Renal cortex interstitium (tissue), 11 donors: Measurements from ENCODE around the gene ADGRF5. TPM values are rescaled to one million over a fixed set of nuclear protein-coding genes. Genes with fewer than 3 reads are reported as not detected.
"Not testable (repeated sequence)": the region's sequence is repeated elsewhere in the genome, so short reads cannot be mapped to it uniquely, and the experiment has no call there.

Source experiments
- DNase-seq, 11 donors: peaks; one replicate each; pipeline ENCODE4 v3.0.0-alpha.2; 2013; ENCODE audit warnings: low read depth in 9 of 11, low spot score in 4 of 11; ENCODE audit errors: extremely low read depth in 1 of 11
- polyA plus RNA-seq, 3 donors: library from polyadenylated mRNA; unstranded; fragments of 120-200 nt; gene quantifications; one replicate each; pipeline ENCODE4 v1.2.1, GENCODE V29; 2013; ENCODE audit not compliant: insufficient read length in 3 of 3

The ADGRF5 gene
- polyA plus RNA-seq, 3 donors, result 24.9 to 29.3 (median 29.0) TPM

- peak in 1 of 11 donors; percentile 5 for DNase-seq
Observed at GRCh38 chr6:46849361-46849690, 72.4 kb downstream of the ADGRF5 start.

GRCh38 chr6:46848684-46849360 lies 72.9 kb downstream of the ADGRF5 start:
- peak; percentile 49 to 82 (median 69) for DNase-seq

GRCh38 chr6:46845126-46845525 lies 76.6 kb downstream of the ADGRF5 start:
- DNase-seq, result no peak

- DNase-seq, result not testable (repeated sequence)
Observed at GRCh38 chr6:46842252-46842846, 79.4 kb downstream of the ADGRF5 start.

- no peak for DNase-seq
Observed at GRCh38 chr6:46838033-46838432, 83.7 kb downstream of the ADGRF5 start.

- DNase-seq, result not testable (repeated sequence)
Observed at GRCh38 chr6:46834991-46835390, 86.7 kb downstream of the ADGRF5 start.

GRCh38 chr6:46834257-46834916 lies 87.4 kb downstream of the ADGRF5 start:
- DNase-seq, result not testable (repeated sequence)

GRCh38 chr6:46832816-46833215 lies 88.9 kb downstream of the ADGRF5 start:
- no peak for DNase-seq

GRCh38 chr6:46828939-46829338 lies 92.8 kb downstream of the ADGRF5 start:
- DNase-seq, result no peak

- DNase-seq, result no peak
Observed at GRCh38 chr6:46821458-46821881, 100.3 kb downstream of the ADGRF5 start.

GRCh38 chr6:46819561-46819960 lies 102.2 kb downstream of the ADGRF5 start:
- no peak for DNase-seq

GRCh38 chr6:46816626-46817025 lies 105.1 kb downstream of the ADGRF5 start:
- DNase-seq, result no peak

- no peak for DNase-seq
Observed at GRCh38 chr6:46815130-46815529, 106.6 kb downstream of the ADGRF5 start.

- DNase-seq, result no peak
Observed at GRCh38 chr6:46808806-46809205, 112.9 kb downstream of the ADGRF5 start.

Other genes with a start within 250 kb of the ADGRF5 start
- gene TDRD6, start 234.1 kb downstream of the ADGRF5 start, polyA plus RNA-seq, result 1 to 10 TPM; 2.1 to 3.6 (median 2.1) TPM
- gene PLA2G7, start 186.6 kb downstream of the ADGRF5 start, polyA plus RNA-seq, result 1 to 10 TPM; 2.7 to 3.1 (median 2.8) TPM
- not detected for gene ANKRD66, start 175.0 kb downstream of the ADGRF5 start, polyA plus RNA-seq
- gene MEP1A, start 128.5 kb downstream of the ADGRF5 start, polyA plus RNA-seq, result under 1 TPM in 1 of 3 donors, not detected in 2; 0.26 TPM
- 10 to 100 TPM; 36.5 to 72.0 (median 43.1) TPM for gene ADGRF1, start 120.4 kb upstream of the ADGRF5 start, polyA plus RNA-seq